Mammary microvascular endothelial cell (primary cell): ENCODE data around the gene TAC3. TPM values are rescaled to one million over a fixed set of nuclear protein-coding genes. Genes with fewer than 3 reads are reported as not detected.

Experiments
- total RNA-seq: library from RNA; depleted of rRNA; stranded (reverse); fragments of >200 nt; gene quantifications from 2 replicates; pipeline ENCODE4 v1.2.3, GENCODE V29; 2015

TAC3 gene
- not detected in 2 replicates for total RNA-seq

GRCh38 chr12:57016348-57016747, at the start of gene TAC3:
TSS of gene TAC3 (minus strand) at chr12:57016529. CDS start at chr12:57015797, 732 bp downstream.

GRCh38 chr12:57049890-57050289, 33.6 kb upstream of the TAC3 start, which contains the start of gene MYO1A:
TSS of gene MYO1A (minus strand) at chr12:57050129. CDS start at chr12:57048323, 1,806 bp downstream.

GRCh38 chr12:57005980-57006808, 10.1 kb downstream of the TAC3 start, which contains the start of gene ZBTB39:
TSS of gene ZBTB39 (minus strand) at chr12:57006546. CDS start at chr12:57004917, 1,629 bp downstream.

Other genes starting within 250 kb of the TAC3 start
- gene SDR9C7, start 82.1 kb downstream of the TAC3 start, total RNA-seq, result not detected in 2 replicates
- not detected in 2 replicates for gene RDH16, start 58.9 kb downstream of the TAC3 start, total RNA-seq
- 3.6 and 3.9 TPM in 2 replicates for gene ZBTB39, start 10.0 kb downstream of the TAC3 start, total RNA-seq
- gene MYO1A, start 33.6 kb upstream of the TAC3 start, total RNA-seq, result not detected in 2 replicates
- gene NEMP1, start 62.3 kb upstream of the TAC3 start, total RNA-seq, result 10.5 and 11.4 TPM in 2 replicates
- 15.3 and 16.1 TPM in 2 replicates for gene NAB2, start 72.6 kb upstream of the TAC3 start, total RNA-seq
- 70.9 and 79.9 TPM in 2 replicates for gene STAT6, start 94.8 kb upstream of the TAC3 start, total RNA-seq
- gene LRP1, start 112.0 kb upstream of the TAC3 start, total RNA-seq, result 0.40 and 0.54 TPM in 2 replicates
- not detected in 2 replicates for gene LRP1-AS, start 131.1 kb upstream of the TAC3 start, total RNA-seq
- gene NXPH4, start 200.3 kb upstream of the TAC3 start, total RNA-seq, result not detected in 2 replicates
- gene SHMT2, start 213.2 kb upstream of the TAC3 start, total RNA-seq, result 113 and 130 TPM in 2 replicates
- not detected in 2 replicates for gene STAC3, start 234.7 kb upstream of the TAC3 start, total RNA-seq